Astrocyte of the spinal cord (primary cell): ENCODE measurements around the gene DCDC2.

Experiments used
- DNase-seq: peaks from one replicate; pipeline ENCODE4 v3.0.0; 2011; ENCODE audit warnings: low read depth, low spot score
- H3K4me3 ChIP-seq: 2 replicates; pipeline ENCODE4 v1.5.1; 2011; ENCODE audit warnings: low read depth, mild to moderate bottlenecking, low read length, moderate library complexity
- CTCF ChIP-seq: IDR thresholded peaks from 2 replicates; pipeline ENCODE4 v1.5.1; 2012; ENCODE audit warnings: low read depth, mild to moderate bottlenecking, low read length, inconsistent platforms
- in situ Hi-C: cut with HindIII; loops from 2 replicates; pipeline ENCODE4 v1.10.0; 2017; ENCODE audit warnings: low sequenced_read_pairs

DCDC2 gene

GRCh38 chr6:24231438-24231977 lies 126.4 kb downstream of the DCDC2 start:
- no peak for DNase-seq
- H3K4me3 ChIP-seq = no peak overlapping the region
- no peak for TF ChIP-seq CTCF
- in situ Hi-C loops = no loop called here

- no peak overlapping the region for H3K4me3 ChIP-seq
- TF ChIP-seq CTCF = no peak
- DNase-seq = no peak
- in situ Hi-C loops = no loop called here
These were observed 128.0 kb downstream of the DCDC2 start for GRCh38 chr6:24229696-24230405.

- TF ChIP-seq CTCF = no peak
- DNase-seq = peak; percentile 38
- H3K4me3 ChIP-seq = no peak overlapping the region
- in situ Hi-C loops = no loop called here
These were observed 129.1 kb downstream of the DCDC2 start for GRCh38 chr6:24228681-24229255.

- in situ Hi-C loops = no loop called here
- H3K4me3 ChIP-seq = no peak overlapping the region
- no peak for TF ChIP-seq CTCF
- DNase-seq = no peak
These were observed 129.7 kb downstream of the DCDC2 start for GRCh38 chr6:24228123-24228522.

- TF ChIP-seq CTCF = no peak
- no peak overlapping the region for H3K4me3 ChIP-seq
- no peak for DNase-seq
- in situ Hi-C loops = no loop called here
These were observed 130.3 kb downstream of the DCDC2 start for GRCh38 chr6:24227556-24227955.

GRCh38 chr6:24226541-24226940 lies 131.3 kb downstream of the DCDC2 start:
- in situ Hi-C loops = no loop called here
- TF ChIP-seq CTCF = no peak
- H3K4me3 ChIP-seq = no peak overlapping the region
- no peak for DNase-seq
